ENCODE measurements around the gene USP30. TPM values are rescaled to one million over a fixed set of nuclear protein-coding genes. Genes with fewer than 3 reads are reported as not detected.
"Not testable (repeated sequence)": the region's sequence is repeated elsewhere in the genome, so short reads cannot be mapped to it uniquely, and the experiment has no call there.

USP30 gene
- total RNA-seq, 4 donors from 2014 or later, result 18.8 to 25.7 (median 20.9) TPM

DNA sequence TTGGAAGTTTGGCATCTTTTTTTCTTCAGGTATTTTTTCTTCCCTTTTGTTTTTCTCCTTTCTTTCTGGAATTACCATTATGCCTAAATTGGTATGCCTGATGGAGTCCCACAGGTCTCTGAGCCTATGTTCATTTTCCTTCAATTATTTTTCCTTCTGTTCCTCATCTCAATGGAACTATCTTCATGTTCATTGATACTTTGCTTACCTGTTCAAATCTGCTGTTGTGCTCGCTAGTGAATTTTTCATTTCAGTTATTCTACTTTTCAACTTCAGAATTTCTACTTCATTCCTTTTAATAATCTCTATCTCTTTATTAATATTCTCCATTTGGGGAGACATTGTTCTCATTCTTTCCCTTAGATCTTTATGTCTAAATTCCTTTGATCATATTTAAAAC lies 15.4 kb upstream of the USP30 start:
- Histone ChIP-seq H3K36me3 (no peaks in the 10 kb centered on the region), H3K27me3 (no peaks in the 10 kb centered on the region), H3K9me3 (no peaks in the 10 kb centered on the region), H3K4me3 (replicated peaks in 1 of 3) (no peak overlapping the region), H3K27ac (no peak overlapping the region), H3K4me1 (no peaks in the 10 kb centered on the region)
- no peak for DNase-seq
- intact Hi-C loops (cut with DNase I), result no loop called here
- 77 to 90% methylated on average over 1 of the region's 1 CpG for WGBS, 2 donors
- TF ChIP-seq, protein P1, sequence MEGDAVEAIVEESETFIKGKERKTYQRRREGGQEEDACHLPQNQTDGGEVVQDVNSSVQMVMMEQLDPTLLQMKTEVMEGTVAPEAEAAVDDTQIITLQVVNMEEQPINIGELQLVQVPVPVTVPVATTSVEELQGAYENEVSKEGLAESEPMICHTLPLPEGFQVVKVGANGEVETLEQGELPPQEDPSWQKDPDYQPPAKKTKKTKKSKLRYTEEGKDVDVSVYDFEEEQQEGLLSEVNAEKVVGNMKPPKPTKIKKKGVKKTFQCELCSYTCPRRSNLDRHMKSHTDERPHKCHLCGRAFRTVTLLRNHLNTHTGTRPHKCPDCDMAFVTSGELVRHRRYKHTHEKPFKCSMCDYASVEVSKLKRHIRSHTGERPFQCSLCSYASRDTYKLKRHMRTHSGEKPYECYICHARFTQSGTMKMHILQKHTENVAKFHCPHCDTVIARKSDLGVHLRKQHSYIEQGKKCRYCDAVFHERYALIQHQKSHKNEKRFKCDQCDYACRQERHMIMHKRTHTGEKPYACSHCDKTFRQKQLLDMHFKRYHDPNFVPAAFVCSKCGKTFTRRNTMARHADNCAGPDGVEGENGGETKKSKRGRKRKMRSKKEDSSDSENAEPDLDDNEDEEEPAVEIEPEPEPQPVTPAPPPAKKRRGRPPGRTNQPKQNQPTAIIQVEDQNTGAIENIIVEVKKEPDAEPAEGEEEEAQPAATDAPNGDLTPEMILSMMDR (IDR thresholded peaks at IDR 0.05), result no peak
- TF ChIP-seq POLR2A (IDR thresholded peaks at IDR 0.05), result no peak

DNA sequence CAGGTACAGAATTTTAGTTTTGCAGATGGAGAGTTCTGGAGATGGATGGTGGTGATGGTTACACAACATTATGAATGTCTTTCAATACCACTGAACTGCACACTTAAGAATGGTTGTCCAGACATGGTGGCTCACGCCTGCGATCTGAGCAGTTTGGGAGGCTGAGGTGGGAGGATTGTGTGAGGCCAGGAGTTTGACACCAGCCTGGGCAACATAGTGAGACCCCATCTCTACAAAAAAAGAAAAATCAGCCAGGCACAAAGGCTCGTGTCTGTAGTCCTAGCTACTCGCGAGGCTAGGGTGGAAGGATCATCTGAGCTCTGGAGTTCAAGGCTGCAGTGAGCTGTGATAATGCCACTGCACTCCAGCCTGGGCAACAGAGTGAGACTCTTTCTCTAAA lies 8.1 kb upstream of the USP30 start:
- Histone ChIP-seq H3K4me3 (replicated peaks in 1 of 3) (no peak overlapping the region), H3K9me3 (no peaks in the 10 kb centered on the region), H3K36me3 (no peaks in the 10 kb centered on the region), H3K27ac (no peak overlapping the region), H3K27me3 (no peaks in the 10 kb centered on the region), H3K4me1 (no peaks in the 10 kb centered on the region)
- intact Hi-C loops (cut with DNase I), result no loop called here
- WGBS, 2 donors, result 81 to 84% methylated on average over 5 of the region's 5 CpGs
- TF ChIP-seq, protein P1 (IDR thresholded peaks at IDR 0.05), result no peak
- TF ChIP-seq POLR2A (IDR thresholded peaks at IDR 0.05), result no peak
- DNase-seq, result no peak

DNA sequence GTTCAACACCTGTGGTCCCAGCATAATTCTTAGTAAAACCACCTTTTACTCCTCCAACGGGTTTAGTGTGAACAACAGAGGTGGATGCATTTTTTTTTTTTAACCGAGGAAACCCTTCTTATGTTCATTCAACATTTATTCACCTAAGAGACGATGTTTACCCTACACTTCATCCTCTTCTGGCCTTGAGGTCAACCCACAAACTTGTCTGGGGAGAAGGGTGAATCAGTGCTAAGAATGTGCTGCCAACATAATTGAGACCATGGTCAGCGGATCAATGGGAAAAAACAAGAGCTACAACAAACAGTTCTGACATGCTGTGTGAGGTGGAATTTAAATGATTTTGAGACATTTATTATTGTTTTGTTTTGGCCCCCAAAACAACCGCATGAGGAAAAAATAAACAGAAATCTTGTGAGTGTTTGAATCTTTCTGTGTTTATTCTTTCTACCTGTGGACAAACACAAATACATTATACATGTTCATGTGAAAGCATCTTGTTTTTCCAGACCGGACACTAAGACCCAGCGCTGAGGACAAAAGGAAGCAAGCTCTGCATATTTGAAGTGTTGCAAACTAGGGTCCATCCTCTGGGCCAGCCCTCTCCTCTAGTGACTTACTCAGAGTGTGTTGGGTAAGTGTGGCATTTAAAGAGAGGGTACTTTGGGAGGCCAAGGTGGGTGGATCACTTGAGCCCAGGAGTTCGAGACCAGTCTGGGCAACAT lies 5.1 kb upstream of the USP30 start:
- Histone ChIP-seq H3K4me1 (no peaks in the 10 kb centered on the region), H3K27ac (no peak overlapping the region), H3K9me3 (no peaks in the 10 kb centered on the region), H3K36me3 (no peaks in the 10 kb centered on the region), H3K4me3 (replicated peaks in 1 of 3) (no peak overlapping the region), H3K27me3 (no peaks in the 10 kb centered on the region)
- TF ChIP-seq, protein P1 (IDR thresholded peaks at IDR 0.05), result no peak
- TF ChIP-seq POLR2A (IDR thresholded peaks at IDR 0.05), result no peak
- intact Hi-C loops (cut with DNase I), result no loop called here
- DNase-seq, result no peak
- WGBS, 2 donors, result 74% methylated on average over 8 of the region's 8 CpGs

- 61 to 71% methylated on average over 3 of the region's 3 CpGs for WGBS, 2 donors
- H3K4me3 ChIP-seq (replicated peaks in 1 of 3); intact Hi-C loops (cut with DNase I); H3K27me3 ChIP-seq; DNase-seq; H3K4me1 ChIP-seq; H3K9me3 ChIP-seq; H3K27ac ChIP-seq; H3K36me3 ChIP-seq: not testable (repeated sequence)
Measured at GRCh38 chr12:109048706-109049105, 3.7 kb upstream of the USP30 start.

- H3K27ac ChIP-seq; intact Hi-C loops (cut with DNase I); H3K9me3 ChIP-seq; DNase-seq; H3K4me3 ChIP-seq (replicated peaks in 1 of 3); H3K27me3 ChIP-seq; H3K36me3 ChIP-seq: not testable (repeated sequence)
- peaks cover 7 to 12% of the 10 kb centered on the region in 2 donors for H3K4me1 ChIP-seq
- WGBS, 2 donors, result 77 to 78% methylated on average over 8 of the region's 8 CpGs
Measured at GRCh38 chr12:109049794-109050193, 2.6 kb upstream of the USP30 start.

GRCh38 chr12:109052097-109052413 lies 321 bp upstream of the USP30 start:
- 12% methylated on average over 6 of the region's 6 CpGs for WGBS, 2 donors
- no peaks in the 10 kb centered on the region for H3K36me3 ChIP-seq
- peak overlapping the region; percentile 67 to 82 (median 72) for H3K27ac ChIP-seq
- no peaks in the 10 kb centered on the region for H3K9me3 ChIP-seq
- TF ChIP-seq, protein P1 (IDR thresholded peaks at IDR 0.05), result no peak
- no peak for TF ChIP-seq POLR2A (IDR thresholded peaks at IDR 0.05)
- DNase-seq, result no peak
- H3K4me3 ChIP-seq (replicated peaks in 1 of 3), result peak overlapping the region; percentile 81 to 97 (median 91)
- peaks cover 7 to 12% of the 10 kb centered on the region in 2 donors for H3K4me1 ChIP-seq
- H3K27me3 ChIP-seq, result no peaks in the 10 kb centered on the region
- intact Hi-C loops (cut with DNase I), result no loop called here
